Adrenal gland (tissue), 12 donors: ENCODE results near the gene PLCB1. TPM values are rescaled to one million over a fixed set of nuclear protein-coding genes. Genes with fewer than 3 reads are reported as not detected.
"Not testable (repeated sequence)": the region's sequence is repeated elsewhere in the genome, so short reads cannot be mapped to it uniquely, and the experiment has no call there.

Source experiments
- DNase-seq, 7 donors: peaks; one replicate each; pipeline ENCODE4 v3.0.0-alpha.2; 2019 to 2020
- H3K27ac ChIP-seq, 5 donors: fragments of 200-600 bp; sonication (generic) in 4 of 5; 1 replicate in 3 of 5; 2 replicates in 2 of 5; pipeline versions ENCODE4 v1.5.1 to v1.8.0; 2016 to 2020; ENCODE audit warnings: mild to moderate bottlenecking in 1 of 5
- H3K27me3 ChIP-seq: fragments of 200-600 bp; 2 replicates; pipeline ENCODE4 v1.8.0; 2021
- H3K36me3 ChIP-seq, 2 donors: fragments of 200-600 bp; replicated peaks in 1 of 2; 1 replicate in 1 of 2; 2 replicates in 1 of 2; pipeline versions ENCODE4 v1.5.1 to v1.8.0; 2018 to 2022
- H3K4me1 ChIP-seq, 2 donors: fragments of 200-600 bp; replicated peaks in 1 of 2; 1 replicate in 1 of 2; 2 replicates in 1 of 2; pipeline versions ENCODE4 v1.5.1 to v1.8.0; 2018 to 2021
- H3K4me3 ChIP-seq, 4 donors: fragments of 200-600 bp; sonication (generic) in 3 of 4; one replicate each; pipeline ENCODE4 v1.5.1; 2016 to 2018
- H3K9me3 ChIP-seq, 3 donors: fragments of 200-600 bp; sonication (generic) in 1 of 3; replicated peaks in 1 of 3; 1 replicate in 2 of 3; 2 replicates in 1 of 3; pipeline versions ENCODE4 v1.5.1 to v1.8.0; 2016 to 2021
- POLR2A ChIP-seq, 2 donors: fragments of 450-650 bp; IDR thresholded peaks; one replicate each; pipeline ENCODE4 v1.6.1; 2017; ENCODE audit warnings: antibody characterized with exemption in 2 of 2, mild to moderate bottlenecking in 2 of 2, moderate library complexity in 1 of 2
- WGBS, 4 donors: extraction: QIAGEN DNeasy Blood & Tissue Kit in 2 of 4; methylation state at CpG; one replicate each; pipeline versions ENCODE4 v1.1.5 to v1.1.7; 2013 to 2017; 5-methylcytosine and 5-hydroxymethylcytosine counted together
- intact Hi-C, 2 donors: fragments of 100-400 bp; cut with DNase I; formaldehyde crosslinking; loops; one replicate each; pipeline versions ENCODE4 v1.14.1 to v1.15.0; 2022 to 2023
- polyA plus RNA-seq, 3 donors: library from polyadenylated mRNA; stranded (reverse); fragments of 200-250 nt in 2 of 3; fragments of 350-450 nt in 1 of 3; fragmentation: Illumina TruSeq in 1 of 3; extraction: RNeasy Lipid Tissue Mini Kit (QIAGEN cat#74804) in 1 of 3; gene quantifications; one replicate each; pipeline ENCODE4 v1.2.3, GENCODE V29; 2013 to 2014
- total RNA-seq, 9 donors: library from RNA; depleted of rRNA in 4 of 9; stranded (reverse); fragments of >200 nt in 4 of 9; fragments of 120-200 nt in 1 of 9; fragmentation: NEBNext Ultra II Directional in 1 of 9; extraction: Animal tissue kit (Norgen Biotek cat#: 25700) in 1 of 9; gene quantifications; one replicate each; pipeline versions ENCODE4 v1.1.0 to v1.2.4, GENCODE V29; 2013 to 2023
- TF ChIP-seq, protein P1 (sequence below), 6 experiments: fragments of 450-650 bp in 4 of 6; fragments of 200-600 bp in 2 of 6; sonication (generic) in 1 of 6; IDR thresholded peaks; 1 replicate in 5 of 6; 2 replicates in 1 of 6; pipeline versions ENCODE4 v1.5.1 to v1.8.0; 2016 to 2021; ENCODE audit warnings: antibody characterized with exemption in 6 of 6, mild to moderate bottlenecking in 2 of 6, moderate library complexity in 1 of 6
- donor health status: healthy with polysubstance abuse.
- donor health status: Bipolar disorder and iron deficiency.
- donor health status: DM: yes; HTN: yes; CAD: no.
- donor health status: DM: no; HTN: no; CAD: no.
- donor health status: DM: no; HTN: no; CAD: no.
- donor health status: DM: yes; HTN: yes; CAD: no.

PLCB1 gene
- total and polyA plus RNA-seq, 12 donors, result 7.7 to 56.6 (median 27.9) TPM

- Histone ChIP-seq H3K4me1 (peaks cover 0 to 14% of the 10 kb centered on the region in 2 donors), H3K27ac (no peak overlapping the region), H3K4me3 (no peak overlapping the region), H3K27me3 (no peaks in the 10 kb centered on the region), H3K36me3 (no peaks in the 10 kb centered on the region), H3K9me3 (no peaks in the 10 kb centered on the region)
- no peak for TF ChIP-seq POLR2A (IDR thresholded peaks at IDR 0.05)
- TF ChIP-seq, protein P1, sequence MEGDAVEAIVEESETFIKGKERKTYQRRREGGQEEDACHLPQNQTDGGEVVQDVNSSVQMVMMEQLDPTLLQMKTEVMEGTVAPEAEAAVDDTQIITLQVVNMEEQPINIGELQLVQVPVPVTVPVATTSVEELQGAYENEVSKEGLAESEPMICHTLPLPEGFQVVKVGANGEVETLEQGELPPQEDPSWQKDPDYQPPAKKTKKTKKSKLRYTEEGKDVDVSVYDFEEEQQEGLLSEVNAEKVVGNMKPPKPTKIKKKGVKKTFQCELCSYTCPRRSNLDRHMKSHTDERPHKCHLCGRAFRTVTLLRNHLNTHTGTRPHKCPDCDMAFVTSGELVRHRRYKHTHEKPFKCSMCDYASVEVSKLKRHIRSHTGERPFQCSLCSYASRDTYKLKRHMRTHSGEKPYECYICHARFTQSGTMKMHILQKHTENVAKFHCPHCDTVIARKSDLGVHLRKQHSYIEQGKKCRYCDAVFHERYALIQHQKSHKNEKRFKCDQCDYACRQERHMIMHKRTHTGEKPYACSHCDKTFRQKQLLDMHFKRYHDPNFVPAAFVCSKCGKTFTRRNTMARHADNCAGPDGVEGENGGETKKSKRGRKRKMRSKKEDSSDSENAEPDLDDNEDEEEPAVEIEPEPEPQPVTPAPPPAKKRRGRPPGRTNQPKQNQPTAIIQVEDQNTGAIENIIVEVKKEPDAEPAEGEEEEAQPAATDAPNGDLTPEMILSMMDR (IDR thresholded peaks at IDR 0.05), result no peak
- no peak for DNase-seq
- WGBS, 4 donors, result 66 to 89% (median 79%) methylated on average over 5 of the region's 5 CpGs
- intact Hi-C loops, result no loop called here
These were observed 303.4 kb downstream of the PLCB1 start for GRCh38 chr20:8435285-8436035.

DNA sequence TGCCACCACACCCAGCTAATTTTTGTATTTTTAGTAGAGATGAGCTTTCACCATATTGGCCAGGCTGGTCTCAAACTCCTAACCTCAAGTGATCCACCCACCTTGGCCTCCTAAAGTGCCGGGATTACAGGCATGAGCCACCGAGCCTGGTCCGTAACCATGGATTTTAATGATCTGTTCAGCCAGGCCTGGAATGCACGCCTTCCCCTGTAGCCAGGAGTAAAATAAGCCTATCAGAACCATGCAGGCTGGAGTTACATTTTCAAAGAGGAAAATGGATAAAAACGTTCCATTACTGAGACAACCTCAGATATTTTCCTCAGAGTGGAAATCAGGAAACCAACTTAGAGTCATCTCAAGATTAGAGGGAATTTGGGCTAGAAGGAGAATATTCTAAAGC is 304.9 kb downstream of the PLCB1 start:
- H3K9me3 ChIP-seq, intact Hi-C loops, H3K27me3 ChIP-seq, DNase-seq, H3K36me3 ChIP-seq, H3K27ac ChIP-seq, H3K4me3 ChIP-seq: not testable (repeated sequence)
- WGBS, 4 donors, result 88 to 92% (median 90%) methylated on average over 5 of the region's 5 CpGs
- peaks cover 0 to 10% of the 10 kb centered on the region in 2 donors for H3K4me1 ChIP-seq

DNA sequence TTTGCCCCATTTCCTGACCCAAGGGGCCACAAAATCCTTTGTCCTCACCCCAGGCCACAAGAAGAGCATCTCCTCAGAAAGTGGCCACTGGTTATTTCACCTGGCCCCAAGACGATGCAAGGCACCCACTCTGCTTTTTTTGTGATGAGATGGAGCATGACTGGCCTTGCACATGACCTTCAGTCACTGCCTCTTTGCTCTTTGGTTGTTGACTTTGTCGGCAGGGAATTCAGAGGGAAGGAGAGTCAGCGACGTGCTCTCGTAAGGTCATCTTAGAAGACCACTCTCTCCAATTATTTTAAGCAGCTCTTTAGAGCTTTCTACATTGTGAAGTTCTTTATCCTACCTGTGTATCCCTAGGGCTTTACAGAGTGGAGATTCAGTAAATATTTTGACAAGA is 306.7 kb downstream of the PLCB1 start:
- no peak overlapping the region for H3K27ac ChIP-seq
- no peaks in the 10 kb centered on the region for H3K36me3 ChIP-seq
- H3K4me3 ChIP-seq, result no peak overlapping the region
- intact Hi-C loops, result no loop called here
- TF ChIP-seq POLR2A (IDR thresholded peaks at IDR 0.05), result no peak
- TF ChIP-seq, protein P1 (IDR thresholded peaks at IDR 0.05), result no peak
- H3K4me1 ChIP-seq, result no peaks in the 10 kb centered on the region
- H3K27me3 ChIP-seq, result no peaks in the 10 kb centered on the region
- no peaks in the 10 kb centered on the region for H3K9me3 ChIP-seq
- no peak for DNase-seq
- 56 to 72% (median 64%) methylated on average over 5 of the region's 5 CpGs for WGBS, 4 donors

- H3K27me3 ChIP-seq, result no peaks in the 10 kb centered on the region
- 69 to 81% (median 73%) methylated on average over 2 of the region's 2 CpGs for WGBS, 4 donors
- H3K4me1 ChIP-seq, result no peaks in the 10 kb centered on the region
- H3K9me3 ChIP-seq, result no peaks in the 10 kb centered on the region
- no peak for DNase-seq
- intact Hi-C loops, result no loop called here
- TF ChIP-seq POLR2A (IDR thresholded peaks at IDR 0.05), result no peak
- TF ChIP-seq, protein P1 (IDR thresholded peaks at IDR 0.05), result no peak
- H3K27ac ChIP-seq, result no peak overlapping the region
- H3K36me3 ChIP-seq, result no peaks in the 10 kb centered on the region
- no peak overlapping the region for H3K4me3 ChIP-seq
These were observed 311.5 kb downstream of the PLCB1 start for GRCh38 chr20:8443464-8444072.
